Nephron (organoid): ENCODE data around the gene RHPN2.

Experiments
- H3K27ac Mint-ChIP-seq, 3 experiments: 2 replicates each; pipeline ENCODE4 v1.8.0; 2020; ENCODE audit warnings: mixed read lengths in 3 of 3, mild to moderate bottlenecking in 2 of 3, moderate library complexity in 1 of 3
- H3K27me3 Mint-ChIP-seq: 2 replicates; pipeline ENCODE4 v1.8.0; 2021; ENCODE audit warnings: low read depth, mild to moderate bottlenecking, moderate library complexity, mixed read lengths
- H3K36me3 Mint-ChIP-seq: 2 replicates; pipeline ENCODE4 v1.8.0; 2020; ENCODE audit warnings: low read depth, mixed read lengths
- H3K4me1 Mint-ChIP-seq: 2 replicates; pipeline ENCODE4 v1.8.0; 2020; ENCODE audit warnings: mixed read lengths
- H3K4me3 Mint-ChIP-seq, 3 experiments: 2 replicates each; pipeline ENCODE4 v1.8.0; 2020; ENCODE audit warnings: mild to moderate bottlenecking in 3 of 3, mixed read lengths in 3 of 3, moderate library complexity in 2 of 3
- H3K9me3 Mint-ChIP-seq: 2 replicates; pipeline ENCODE4 v1.8.0; 2020; ENCODE audit warnings: mixed read lengths
- TF ChIP-seq, protein P1 (sequence below), 3 experiments: fragments of 200-600 bp; sonication (generic); IDR thresholded peaks; one replicate each; pipeline ENCODE4 v1.5.0; 2021; ENCODE audit warnings: antibody characterized with exemption in 3 of 3; ENCODE audit not compliant: unreplicated experiment in 3 of 3

The RHPN2 gene

DNA sequence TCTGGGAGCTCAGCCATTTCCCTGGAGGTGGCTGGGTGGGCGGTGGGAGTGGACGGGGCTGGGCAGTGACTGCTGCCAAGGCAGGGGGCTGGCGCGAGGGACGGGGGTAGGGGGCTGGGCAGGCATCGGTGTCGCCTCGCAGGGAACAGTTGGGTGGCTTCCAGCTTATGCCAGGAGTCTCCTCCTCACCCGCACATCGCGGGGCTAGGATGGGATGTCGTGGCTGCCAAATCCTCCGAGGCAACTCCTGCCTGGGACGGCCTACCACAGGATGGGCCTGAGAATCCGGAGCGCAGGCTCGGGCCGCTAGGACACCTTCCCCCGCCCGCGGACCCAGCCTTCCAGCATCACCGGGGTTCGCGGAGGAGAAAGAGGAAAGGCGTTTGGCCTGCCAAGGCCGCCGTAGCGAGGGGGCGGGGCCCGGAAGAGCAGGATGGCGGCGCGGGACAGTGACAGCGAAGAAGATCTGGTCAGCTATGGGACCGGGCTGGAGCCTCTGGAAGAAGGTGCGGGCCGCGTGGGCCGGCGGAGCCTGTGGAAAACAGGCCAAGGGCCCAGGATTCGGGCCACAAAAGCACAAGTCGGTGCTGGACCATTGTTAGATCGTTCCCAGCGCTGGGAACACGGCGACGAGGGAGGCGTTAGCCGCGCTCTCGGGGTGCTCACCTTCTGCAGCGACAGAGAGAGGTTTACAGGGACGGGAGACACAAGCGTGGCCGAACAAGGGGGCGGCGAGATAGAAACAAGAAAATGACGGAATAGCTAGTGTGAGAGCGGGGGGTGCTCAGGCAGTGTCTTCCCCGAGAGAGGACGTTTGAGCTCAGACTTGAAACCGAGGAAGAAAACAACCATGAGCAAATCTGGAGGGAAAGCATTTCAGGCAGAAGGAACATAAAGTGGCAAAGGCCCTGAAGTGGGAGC lies 16.3 kb upstream of the RHPN2 start, which contains the start of gene GPATCH1:
GPATCH1 (plus strand) TSS at position 421 of the 921 bp plus-strand sequence; CDS start at position 434, 13 bp downstream.
- TF ChIP-seq, protein P1, sequence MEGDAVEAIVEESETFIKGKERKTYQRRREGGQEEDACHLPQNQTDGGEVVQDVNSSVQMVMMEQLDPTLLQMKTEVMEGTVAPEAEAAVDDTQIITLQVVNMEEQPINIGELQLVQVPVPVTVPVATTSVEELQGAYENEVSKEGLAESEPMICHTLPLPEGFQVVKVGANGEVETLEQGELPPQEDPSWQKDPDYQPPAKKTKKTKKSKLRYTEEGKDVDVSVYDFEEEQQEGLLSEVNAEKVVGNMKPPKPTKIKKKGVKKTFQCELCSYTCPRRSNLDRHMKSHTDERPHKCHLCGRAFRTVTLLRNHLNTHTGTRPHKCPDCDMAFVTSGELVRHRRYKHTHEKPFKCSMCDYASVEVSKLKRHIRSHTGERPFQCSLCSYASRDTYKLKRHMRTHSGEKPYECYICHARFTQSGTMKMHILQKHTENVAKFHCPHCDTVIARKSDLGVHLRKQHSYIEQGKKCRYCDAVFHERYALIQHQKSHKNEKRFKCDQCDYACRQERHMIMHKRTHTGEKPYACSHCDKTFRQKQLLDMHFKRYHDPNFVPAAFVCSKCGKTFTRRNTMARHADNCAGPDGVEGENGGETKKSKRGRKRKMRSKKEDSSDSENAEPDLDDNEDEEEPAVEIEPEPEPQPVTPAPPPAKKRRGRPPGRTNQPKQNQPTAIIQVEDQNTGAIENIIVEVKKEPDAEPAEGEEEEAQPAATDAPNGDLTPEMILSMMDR (IDR thresholded peaks at IDR 0.05; ENCODE audit: unreplicated experiment in 3 of 3): no peak
- H3K4me1 Mint-ChIP-seq: peaks cover 33% of the 10 kb centered on the region
- H3K27me3 Mint-ChIP-seq: no peaks in the 10 kb centered on the region
- peak within 1 kb of the TSS; percentile 68 to 94 (median 89) for H3K27ac Mint-ChIP-seq
- H3K4me3 Mint-ChIP-seq: peak within 1 kb of the TSS; percentile 91 to 98 (median 93)
- H3K36me3 Mint-ChIP-seq: no peaks in the 10 kb centered on the region
- no peaks in the 10 kb centered on the region for H3K9me3 Mint-ChIP-seq

GRCh38 chr19:33075519-33075918 lies 10.8 kb upstream of the RHPN2 start:
- H3K4me1 Mint-ChIP-seq: peaks cover 9% of the 10 kb centered on the region
- H3K9me3 Mint-ChIP-seq: no peaks in the 10 kb centered on the region
- no peak overlapping the region for H3K4me3 Mint-ChIP-seq
- no peak overlapping the region for H3K27ac Mint-ChIP-seq
- no peaks in the 10 kb centered on the region for H3K27me3 Mint-ChIP-seq
- H3K36me3 Mint-ChIP-seq: no peaks in the 10 kb centered on the region
- TF ChIP-seq, protein P1 (IDR thresholded peaks at IDR 0.05; ENCODE audit: unreplicated experiment in 3 of 3): no peak

DNA sequence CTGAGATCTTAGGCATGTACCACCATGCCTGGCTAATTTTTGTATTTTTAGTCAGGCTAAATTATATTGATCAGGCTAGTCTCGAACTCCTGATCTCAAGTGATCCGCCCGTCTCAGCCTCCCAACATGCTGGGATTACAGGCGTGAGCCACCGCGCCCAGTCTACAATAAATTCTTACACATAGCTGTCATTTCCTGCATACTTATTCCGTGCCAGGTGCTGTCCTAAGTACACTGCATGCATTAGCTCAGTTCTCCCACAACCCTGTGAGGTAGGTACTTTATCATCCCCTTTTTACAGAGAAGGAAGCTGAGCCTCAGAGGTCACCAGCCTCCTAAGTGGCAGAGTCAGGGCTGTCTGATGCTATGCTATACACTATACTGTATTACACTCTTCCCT lies 7.2 kb upstream of the RHPN2 start:
- Mint-ChIP-seq H3K9me3 (no peaks in the 10 kb centered on the region), H3K4me1 (no peaks in the 10 kb centered on the region), H3K36me3 (no peaks in the 10 kb centered on the region), H3K4me3 (no peak overlapping the region), H3K27me3 (peaks cover 7% of the 10 kb centered on the region), H3K27ac (no peak overlapping the region)
- TF ChIP-seq, protein P1 (IDR thresholded peaks at IDR 0.05; ENCODE audit: unreplicated experiment in 3 of 3): no peak

DNA sequence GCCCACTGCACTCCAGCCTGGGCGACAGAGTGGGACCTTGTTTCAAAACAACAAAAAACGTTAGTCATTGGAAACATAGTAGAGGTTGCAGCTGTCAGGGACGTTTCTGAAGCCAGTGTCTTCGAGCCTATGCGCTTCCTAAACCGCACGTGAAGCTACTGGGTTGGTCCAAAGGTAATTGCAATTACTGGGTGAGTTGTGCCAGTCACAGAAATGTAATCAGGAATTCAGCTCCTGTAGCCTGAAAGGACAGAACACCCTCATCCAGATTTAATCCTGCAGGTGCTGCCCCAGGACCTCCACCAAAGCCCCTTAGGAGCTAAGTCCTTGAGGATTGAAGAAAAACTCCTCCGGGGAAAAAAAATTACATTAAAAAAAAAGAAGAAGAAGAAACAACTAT lies 2.4 kb upstream of the RHPN2 start:
- H3K36me3 Mint-ChIP-seq: no peaks in the 10 kb centered on the region
- no peaks in the 10 kb centered on the region for H3K4me1 Mint-ChIP-seq
- H3K4me3 Mint-ChIP-seq: peak overlapping the region in 2 of 3 experiments; percentile 2 to 21
- H3K27me3 Mint-ChIP-seq: peaks cover 34% of the 10 kb centered on the region
- no peaks in the 10 kb centered on the region for H3K9me3 Mint-ChIP-seq
- TF ChIP-seq, protein P1 (IDR thresholded peaks at IDR 0.05; ENCODE audit: unreplicated experiment in 3 of 3): no peak
- no peak overlapping the region for H3K27ac Mint-ChIP-seq

- Mint-ChIP-seq H3K36me3 (no peaks in the 10 kb centered on the region), H3K9me3 (no peaks in the 10 kb centered on the region), H3K4me3 (peak overlapping the region; percentile 56 to 76 (median 62)), H3K4me1 (no peaks in the 10 kb centered on the region), H3K27me3 (peaks cover 39% of the 10 kb centered on the region), H3K27ac (no peak overlapping the region)
- TF ChIP-seq, protein P1 (IDR thresholded peaks at IDR 0.05; ENCODE audit: unreplicated experiment in 3 of 3): no peak
These were observed 1.9 kb upstream of the RHPN2 start for GRCh38 chr19:33066543-33066942.

DNA sequence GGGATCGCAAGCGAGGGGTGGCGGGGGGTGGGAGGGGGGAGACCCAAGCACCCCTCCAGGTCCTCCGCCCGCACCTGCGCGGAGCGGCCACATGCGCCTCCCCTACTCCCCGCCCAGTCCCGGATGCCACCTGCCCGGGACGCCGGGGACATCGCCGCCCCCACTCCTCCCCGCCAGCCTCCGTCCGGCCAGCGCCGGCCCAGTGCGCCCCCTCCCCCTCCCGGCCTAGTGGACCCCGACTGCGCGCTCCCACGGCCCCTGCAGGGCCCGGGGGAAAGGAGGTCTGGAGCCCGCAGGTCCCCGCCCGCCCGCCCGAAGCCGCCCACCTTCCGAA lies 263 bp downstream of the RHPN2 start:
- Mint-ChIP-seq H3K27me3 (peaks cover 48% of the 10 kb centered on the region), H3K27ac (no peak overlapping the region), H3K9me3 (no peaks in the 10 kb centered on the region), H3K4me3 (peak overlapping the region; percentile 82 to 83 (median 83)), H3K36me3 (no peaks in the 10 kb centered on the region), H3K4me1 (peaks cover 4% of the 10 kb centered on the region)
- TF ChIP-seq, protein P1 (IDR thresholded peaks at IDR 0.05; ENCODE audit: unreplicated experiment in 3 of 3): no peak
